ENCODE measurements around the gene PLA2G6. TPM values are rescaled to one million over a fixed set of nuclear protein-coding genes. Genes with fewer than 3 reads are reported as not detected.

The PLA2G6 gene
- total and polyA plus RNA-seq, 9 of the 15 experiments (the other 6 are each of a cell fraction or from before 2014, with no cell fraction given) = 0.11 to 12.2 (median 9.7) TPM

DNA sequence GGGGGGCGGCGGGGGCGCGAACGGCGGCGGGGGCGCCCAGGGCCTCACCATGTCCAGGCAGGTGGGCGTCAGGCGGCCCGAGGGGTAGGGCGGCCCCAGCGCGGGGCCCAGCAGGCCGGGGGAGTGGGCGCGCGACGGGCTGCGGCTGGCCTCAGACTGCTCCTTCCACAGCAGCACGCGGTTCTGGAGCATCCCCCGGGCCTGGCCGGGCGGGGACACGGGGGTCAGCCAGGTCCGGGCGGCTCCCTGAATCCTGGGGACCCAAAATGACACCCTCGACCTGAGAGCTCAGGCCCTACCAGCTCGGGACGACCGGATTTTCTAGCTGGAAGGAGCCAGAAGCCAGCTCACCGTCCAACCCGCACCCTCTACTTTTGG is 92.2 kb downstream of the PLA2G6 start:
- POLR2A ChIA-PET = interaction anchor here (0.6 kb wide), 1 partner anchor 141 kb away, joined by 3 read pairs; no protein-coding TSS in a partner anchor
- H3K9me3 ChIP-seq (replicated peaks; ENCODE audit: control insufficient read depth, insufficient read depth, low read depth, low read length) = no peaks in the 10 kb centered on the region
- DNase-seq (ENCODE audit: extremely low read depth in 1 of 4, low spot score in 3 of 4) (no peak), FAIRE-seq (no peak), ATAC-seq (no peak)
- no peak overlapping the region for H3K4me2 ChIP-seq (ENCODE audit: insufficient read depth, low read length)
- 41% methylated on average over 8 of the region's 34 CpGs for WGBS (ENCODE audit: insufficient coverage, low coverage, missing lambda C conversion rate)
- H3K79me2 ChIP-seq (ENCODE audit: control insufficient read depth, insufficient read depth, low read length) = no peaks in the 10 kb centered on the region
- no peaks in the 10 kb centered on the region for H4K20me1 ChIP-seq (replicated peaks; ENCODE audit: control insufficient read depth, insufficient read depth, low read length)
- no peak overlapping the region for H3K9ac ChIP-seq (ENCODE audit: insufficient read depth in 1 of 2, low read depth in 2 of 2, low read length in 2 of 2)
- CTCF ChIA-PET (ENCODE audit: low intra/inter-chr PET ratio) = no interaction called here
- no TSS peak for BruUV-seq (replicated peaks)
- no peaks in the 10 kb centered on the region for H3K9me1 ChIP-seq (ENCODE audit: control insufficient read depth, insufficient read depth, low read length)
- no peak overlapping the region for H3K4me3 ChIP-seq
- no peak for TF ChIP-seq RBM25 (IDR thresholded peaks at IDR 0.05; ENCODE audit: low read depth, low read length, severe bottlenecking)
- no peak for TF ChIP-seq EZH2 (IDR thresholded peaks at IDR 0.05; ENCODE audit: borderline replicate concordance, low read depth, low read length)
- TF ChIP-seq NFIC (IDR thresholded peaks at IDR 0.05) = no peak
- TF ChIP-seq DMBX1 (CRISPR knock-in tag; IDR thresholded peaks at IDR 0.05; ENCODE audit: borderline replicate concordance) = no peak
- no peak overlapping the region for H2AFZ ChIP-seq (ENCODE audit: low read depth, low read length)
- H3K4me1 ChIP-seq (replicated peaks in 1 of 2; ENCODE audit: control insufficient read depth in 2 of 2, insufficient read depth in 2 of 2, low read length in 2 of 2) = peaks cover 0 to 23% of the 10 kb centered on the region in 2 experiments; a peak in 2 of 5 replicates
- H3K27ac ChIP-seq (ENCODE audit: extremely low read depth, low read depth, low read length) = no peak overlapping the region
- H3K36me3 ChIP-seq (ENCODE audit: control insufficient read depth, insufficient read depth, low read length) = no peaks in the 10 kb centered on the region
- H3K27me3 ChIP-seq (ENCODE audit: control insufficient read depth in 2 of 2, insufficient read depth in 2 of 2, low read length in 2 of 2) = peaks cover 0 to 21% of the 10 kb centered on the region in 2 experiments; a peak in 2 of 5 replicates
- in situ Hi-C loops (cut with MboI) (no loop called here), intact Hi-C loops (cut with micrococcal nuclease) (no loop called here)

GRCh38 chr22:38088629-38089473 is 92.8 kb downstream of the PLA2G6 start:
- no peak for FAIRE-seq
- Histone ChIP-seq H3K9ac (ENCODE audit: insufficient read depth in 1 of 2, low read depth in 2 of 2, low read length in 2 of 2) (no peak overlapping the region), H3K9me3 (replicated peaks; ENCODE audit: control insufficient read depth, insufficient read depth, low read depth, low read length) (no peaks in the 10 kb centered on the region)
- TF ChIP-seq DIDO1 (tag; IDR thresholded peaks at IDR 0.05; ENCODE audit: low read depth) (no peak), ZNF133 (CRISPR knock-in tag; IDR thresholded peaks at IDR 0.05) (no peak), THAP12 (CRISPR knock-in tag; IDR thresholded peaks at IDR 0.05) (no peak), HEY1 (CRISPR knock-in tag; IDR thresholded peaks at IDR 0.05; ENCODE audit: borderline replicate concordance) (no peak), TFAP4 (CRISPR knock-in tag; IDR thresholded peaks at IDR 0.05; ENCODE audit: borderline replicate concordance) (no peak), DPF2 (IDR thresholded peaks at IDR 0.05) (no peak)

More at GRCh38 chr22:38088629-38089473, 92.8 kb downstream of the PLA2G6 start:
- no TSS peak for BruUV-seq (replicated peaks)
- POLR2A ChIA-PET = no interaction called here
- in situ Hi-C loops (cut with MboI) = no loop called here
- Histone ChIP-seq H3K4me2 (ENCODE audit: insufficient read depth, low read length) (no peak overlapping the region), H3K27ac (ENCODE audit: extremely low read depth, low read depth, low read length) (no peak overlapping the region), H3K4me3 (no peak overlapping the region), H3K9me1 (ENCODE audit: control insufficient read depth, insufficient read depth, low read length) (no peaks in the 10 kb centered on the region), H3K79me2 (ENCODE audit: control insufficient read depth, insufficient read depth, low read length) (no peaks in the 10 kb centered on the region), H3K27me3 (ENCODE audit: control insufficient read depth in 2 of 2, insufficient read depth in 2 of 2, low read length in 2 of 2) (peaks cover 0 to 24% of the 10 kb centered on the region in 2 experiments; a peak in 2 of 5 replicates), H3K4me1 (replicated peaks in 1 of 2; ENCODE audit: control insufficient read depth in 2 of 2, insufficient read depth in 2 of 2, low read length in 2 of 2) (peaks cover 0 to 27% of the 10 kb centered on the region in 2 experiments; a peak in 2 of 5 replicates), H4K20me1 (replicated peaks; ENCODE audit: control insufficient read depth, insufficient read depth, low read length) (no peaks in the 10 kb centered on the region), H3K36me3 (ENCODE audit: control insufficient read depth, insufficient read depth, low read length) (no peaks in the 10 kb centered on the region), H2AFZ (ENCODE audit: low read depth, low read length) (no peak overlapping the region)
- no peak for ATAC-seq
- DNase-seq (ENCODE audit: extremely low read depth in 1 of 4, low spot score in 3 of 4) = peak in 2 of 4 experiments; percentile 47 to 49
- WGBS (ENCODE audit: insufficient coverage, low coverage, missing lambda C conversion rate) = 39% methylated on average over 7 of the region's 85 CpGs
- intact Hi-C loops (cut with micrococcal nuclease) = no loop called here
- CTCF ChIA-PET (ENCODE audit: low intra/inter-chr PET ratio) = no interaction called here

All from K562 (cell line).